DND-41 (cell line): ENCODE data around the gene AKAP13.

Source experiments
- ATAC-seq: fragments of 200-7000 bp; cut with Tn5 transposase; 3 replicates; pipeline ENCODE4 v1.9.1; 2021; ENCODE audit warnings: low read depth; ENCODE audit not compliant: insufficient read depth
- DNase-seq: peaks from one replicate; pipeline ENCODE4 v3.0.0-alpha.2; 2020
- H2AFZ ChIP-seq: 2 replicates; pipeline ENCODE4 v1.6.0; 2012; ENCODE audit warnings: low read depth, low read length
- H3K27ac ChIP-seq: 2 replicates; pipeline ENCODE4 v1.5.1; 2012; ENCODE audit warnings: low read length, inconsistent platforms
- H3K27me3 ChIP-seq: fragments of 200-600 bp; sonication (generic); 2 replicates; pipeline ENCODE4 v1.6.0; 2012; ENCODE audit warnings: low read length, mild to moderate bottlenecking, inconsistent platforms; ENCODE audit not compliant: insufficient read depth, poor library complexity
- H3K36me3 ChIP-seq: 2 replicates; pipeline ENCODE4 v1.5.1; 2012; ENCODE audit warnings: low read length, inconsistent platforms; ENCODE audit not compliant: insufficient read depth
- H3K4me1 ChIP-seq: 2 replicates; pipeline ENCODE4 v1.5.1; 2012; ENCODE audit warnings: mild to moderate bottlenecking, low read length; ENCODE audit not compliant: insufficient read depth
- H3K4me2 ChIP-seq: 2 replicates; pipeline ENCODE4 v1.6.0; 2012; ENCODE audit warnings: mild to moderate bottlenecking, moderate library complexity, low read length, inconsistent platforms; ENCODE audit not compliant: insufficient read depth
- H3K4me3 ChIP-seq, 2 experiments: fragments of 200-600 bp in 1 of 2; shearing (Covaris generic) in 1 of 2; 2 replicates each; pipeline ENCODE4 v1.5.1; 2012 to 2016; ENCODE audit warnings: inconsistent platforms in 2 of 2, low read length in 2 of 2, mild to moderate bottlenecking in 2 of 2, low read depth in 1 of 2, moderate library complexity in 1 of 2
- H3K79me2 ChIP-seq: 2 replicates; pipeline ENCODE4 v1.6.0; 2012; ENCODE audit warnings: low read length, inconsistent platforms; ENCODE audit not compliant: insufficient read depth
- H3K9ac ChIP-seq: 2 replicates; pipeline ENCODE4 v1.6.0; 2012; ENCODE audit warnings: low read depth, mild to moderate bottlenecking, inconsistent platforms, low read length, moderate library complexity
- H3K9me3 ChIP-seq: 2 replicates; pipeline ENCODE4 v1.5.1; 2012; ENCODE audit warnings: low read length, moderate library complexity, mild to moderate bottlenecking, inconsistent platforms; ENCODE audit not compliant: insufficient read depth, severe bottlenecking
- H4K20me1 ChIP-seq: 2 replicates; pipeline ENCODE4 v1.6.0; 2012; ENCODE audit warnings: low read length; ENCODE audit not compliant: insufficient read depth
- CTCF ChIP-seq: IDR thresholded peaks from 2 replicates; pipeline ENCODE4 v1.5.1; 2012; ENCODE audit warnings: borderline replicate concordance, low read length, moderate library complexity, mild to moderate bottlenecking; ENCODE audit not compliant: poor library complexity, severe bottlenecking; ENCODE audit errors: extremely low read depth
- EZH2 ChIP-seq: IDR thresholded peaks from 3 replicates; pipeline ENCODE4 v1.6.1; 2012; ENCODE audit warnings: borderline replicate concordance, low read depth, mild to moderate bottlenecking, moderate library complexity, low read length, inconsistent platforms; ENCODE audit not compliant: severe bottlenecking

The AKAP13 gene

GRCh38 chr15:85764649-85765277 lies 384.4 kb downstream of the AKAP13 start:
- Histone ChIP-seq H3K27ac (no peak overlapping the region), H3K27me3 (no peaks in the 10 kb centered on the region), H3K4me2 (no peak overlapping the region), H3K4me3 (no peak overlapping the region), H3K36me3 (peaks cover 25% of the 10 kb centered on the region), H2AFZ (no peak overlapping the region), H3K4me1 (no peaks in the 10 kb centered on the region), H3K9me3 (no peaks in the 10 kb centered on the region), H3K79me2 (peaks cover 9% of the 10 kb centered on the region), H3K9ac (no peak overlapping the region), H4K20me1 (peaks cover 29% of the 10 kb centered on the region)
- TF ChIP-seq EZH2: no peak
- TF ChIP-seq CTCF: no peak
- ATAC-seq (no peak), DNase-seq (no peak)

- no peak for DNase-seq
- Histone ChIP-seq H3K27me3 (no peaks in the 10 kb centered on the region), H3K4me3 (no peak overlapping the region), H3K4me2 (no peak overlapping the region), H3K36me3 (peaks cover 20% of the 10 kb centered on the region), H3K9ac (no peak overlapping the region), H3K9me3 (no peaks in the 10 kb centered on the region), H4K20me1 (peaks cover 36% of the 10 kb centered on the region), H3K4me1 (no peaks in the 10 kb centered on the region), H3K79me2 (peaks cover 16% of the 10 kb centered on the region), H2AFZ (no peak overlapping the region), H3K27ac (no peak overlapping the region)
- TF ChIP-seq CTCF (no peak), EZH2 (no peak)
- no peak for ATAC-seq
Measured at GRCh38 chr15:85766001-85766831, 385.8 kb downstream of the AKAP13 start.

GRCh38 chr15:85767785-85768529 lies 387.6 kb downstream of the AKAP13 start:
- peaks cover 20% of the 10 kb centered on the region for H3K36me3 ChIP-seq
- DNase-seq (no peak), ATAC-seq (no peak)
- no peaks in the 10 kb centered on the region for H3K4me1 ChIP-seq
- H3K27me3 ChIP-seq: no peaks in the 10 kb centered on the region
- H2AFZ ChIP-seq: no peak overlapping the region
- TF ChIP-seq CTCF (no peak), EZH2 (no peak)
- peaks cover 51% of the 10 kb centered on the region for H4K20me1 ChIP-seq
- no peak overlapping the region for H3K27ac ChIP-seq
- no peak overlapping the region for H3K9ac ChIP-seq
- no peaks in the 10 kb centered on the region for H3K9me3 ChIP-seq
- H3K4me3 ChIP-seq: no peak overlapping the region
- H3K4me2 ChIP-seq: no peak overlapping the region
- H3K79me2 ChIP-seq: peaks cover 24% of the 10 kb centered on the region
